Transverse colon (tissue), 4 donors: ENCODE measurements around the gene UBE2L5. TPM values are rescaled to one million over a fixed set of nuclear protein-coding genes. Genes with fewer than 3 reads are reported as not detected.

Source experiments
- DNase-seq: peaks from one replicate; pipeline ENCODE4 v3.0.0-alpha.2; 2019
- H3K27ac ChIP-seq, 4 donors: fragments of 200-600 bp; sonication (generic); 2 replicates each; pipeline ENCODE4 v1.5.1; 2016 to 2018; ENCODE audit warnings: inconsistent platforms in 4 of 4
- H3K27me3 ChIP-seq: fragments of 200-600 bp; sonication (generic); 2 replicates; pipeline ENCODE4 v1.5.1; 2017; ENCODE audit warnings: inconsistent platforms
- H3K36me3 ChIP-seq, 4 donors: fragments of 200-600 bp; sonication (generic); 2 replicates each; pipeline ENCODE4 v1.5.1; 2017 to 2019; ENCODE audit warnings: inconsistent platforms in 4 of 4
- H3K4me1 ChIP-seq, 4 donors: fragments of 200-600 bp; sonication (generic); 2 replicates each; pipeline ENCODE4 v1.5.1; 2017 to 2020; ENCODE audit warnings: inconsistent platforms in 4 of 4
- H3K4me3 ChIP-seq, 4 donors: fragments of 200-600 bp; sonication (generic); 1 replicate in 1 of 4; 2 replicates in 3 of 4; pipeline versions ENCODE4 v1.5.1 to v1.6.1; 2017 to 2019; ENCODE audit warnings: inconsistent platforms in 4 of 4
- H3K9me3 ChIP-seq, 2 donors: fragments of 200-600 bp; sonication (generic); 2 replicates each; pipeline ENCODE4 v1.5.1; 2017 to 2019; ENCODE audit warnings: inconsistent platforms in 2 of 2
- EP300 ChIP-seq: sonication (generic); formaldehyde crosslinking; IDR thresholded peaks from one replicate; pipeline ENCODE4 v1.6.1; 2017; ENCODE audit warnings: antibody characterized with exemption, low read depth
- POLR2A ChIP-seq: fragments of 450-650 bp; IDR thresholded peaks from one replicate; pipeline ENCODE4 v1.6.1; 2016; ENCODE audit warnings: antibody characterized with exemption, mild to moderate bottlenecking, moderate library complexity
- POLR2AphosphoS5 ChIP-seq, 3 donors: sonication (generic); formaldehyde crosslinking; IDR thresholded peaks; one replicate each; pipeline ENCODE4 v1.6.1; 2016; ENCODE audit warnings: antibody characterized with exemption in 3 of 3
- WGBS, 2 donors: methylation state at CpG; one replicate each; pipeline ENCODE4 v1.1.5; 2018; ENCODE audit warnings: low coverage in 1 of 2; 5-methylcytosine and 5-hydroxymethylcytosine counted together
- in situ Hi-C, 4 donors: fragments of 200-750 bp; cut with MboI; loops; one replicate each; pipeline versions ENCODE4 v1.15.0 to v1.15.1; 2017; ENCODE audit warnings: low sequenced_read_pairs in 3 of 4, low pct_ligation_motif_present in 1 of 4, low pct_unique_long_range_greater_than_20kb in 1 of 4
- intact Hi-C: fragments of 100-400 bp; cut with DNase I; formaldehyde crosslinking; loops from one replicate; pipeline ENCODE4 v1.15.1; 2023; ENCODE audit warnings: low total_unique reads
- total RNA-seq, 4 donors: library from RNA; depleted of rRNA; stranded (reverse); fragments of >200 nt; gene quantifications; one replicate each; pipeline ENCODE4 v1.1.0, GENCODE V29; 2016
- TF ChIP-seq, protein P1 (sequence below), 5 experiments: fragments of 200-600 bp in 3 of 5; fragments of 450-650 bp in 2 of 5; sonication (generic) in 3 of 5; IDR thresholded peaks; 1 replicate in 2 of 5; 2 replicates in 3 of 5; pipeline ENCODE4 v1.5.1; 2016 to 2017; ENCODE audit warnings: antibody characterized with exemption in 5 of 5, inconsistent platforms in 3 of 5, mild to moderate bottlenecking in 2 of 5, moderate library complexity in 1 of 5

Gene UBE2L5
- total RNA-seq, 4 donors from 2014 or later: not detected

DNA sequence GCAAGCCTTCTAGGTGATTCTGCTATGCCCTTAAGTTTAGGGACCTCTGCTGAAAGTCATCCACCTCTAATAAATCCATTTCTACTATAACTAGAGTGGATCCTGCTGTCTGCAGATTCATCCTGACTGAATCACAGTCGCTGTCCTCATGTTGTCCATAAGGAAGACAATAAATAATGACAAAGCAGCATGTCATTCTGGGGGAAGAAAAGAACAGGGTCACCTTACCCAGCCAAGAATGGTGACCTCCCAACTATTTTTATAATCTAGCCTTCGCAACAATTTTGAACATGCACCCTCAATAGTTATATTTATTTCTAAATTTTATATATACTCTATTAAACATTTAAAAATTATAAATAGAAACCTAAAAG lies 45.0 kb upstream of the UBE2L5 start:
- no peak for DNase-seq
- intact Hi-C loops: no loop called here
- no peaks in the 10 kb centered on the region for H3K27me3 ChIP-seq
- 57 to 72% methylated on average over 2 of the region's 2 CpGs for WGBS, 2 donors
- no peaks in the 10 kb centered on the region for H3K9me3 ChIP-seq
- TF ChIP-seq POLR2A (no peak), POLR2AphosphoS5 (IDR thresholded peaks at IDR 0.05) (no peak), EP300 (no peak)
- TF ChIP-seq, protein P1, sequence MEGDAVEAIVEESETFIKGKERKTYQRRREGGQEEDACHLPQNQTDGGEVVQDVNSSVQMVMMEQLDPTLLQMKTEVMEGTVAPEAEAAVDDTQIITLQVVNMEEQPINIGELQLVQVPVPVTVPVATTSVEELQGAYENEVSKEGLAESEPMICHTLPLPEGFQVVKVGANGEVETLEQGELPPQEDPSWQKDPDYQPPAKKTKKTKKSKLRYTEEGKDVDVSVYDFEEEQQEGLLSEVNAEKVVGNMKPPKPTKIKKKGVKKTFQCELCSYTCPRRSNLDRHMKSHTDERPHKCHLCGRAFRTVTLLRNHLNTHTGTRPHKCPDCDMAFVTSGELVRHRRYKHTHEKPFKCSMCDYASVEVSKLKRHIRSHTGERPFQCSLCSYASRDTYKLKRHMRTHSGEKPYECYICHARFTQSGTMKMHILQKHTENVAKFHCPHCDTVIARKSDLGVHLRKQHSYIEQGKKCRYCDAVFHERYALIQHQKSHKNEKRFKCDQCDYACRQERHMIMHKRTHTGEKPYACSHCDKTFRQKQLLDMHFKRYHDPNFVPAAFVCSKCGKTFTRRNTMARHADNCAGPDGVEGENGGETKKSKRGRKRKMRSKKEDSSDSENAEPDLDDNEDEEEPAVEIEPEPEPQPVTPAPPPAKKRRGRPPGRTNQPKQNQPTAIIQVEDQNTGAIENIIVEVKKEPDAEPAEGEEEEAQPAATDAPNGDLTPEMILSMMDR (IDR thresholded peaks at IDR 0.05): no peak
- no peak overlapping the region for H3K4me3 ChIP-seq
- H3K27ac ChIP-seq: peak overlapping the region; percentile 48 to 81 (median 68)
- no peaks in the 10 kb centered on the region for H3K36me3 ChIP-seq
- peaks cover 0 to 23% (median 5%) of the 10 kb centered on the region in 4 donors for H3K4me1 ChIP-seq
- in situ Hi-C loops: no loop called here

GRCh38 chr13:30378191-30378590 lies 44.1 kb upstream of the UBE2L5 start:
- intact Hi-C loops: no loop called here
- Histone ChIP-seq H3K27me3 (no peaks in the 10 kb centered on the region), H3K27ac (no peak overlapping the region), H3K4me1 (peaks cover 0 to 15% (median 4%) of the 10 kb centered on the region in 4 donors), H3K4me3 (no peak overlapping the region), H3K36me3 (no peaks in the 10 kb centered on the region), H3K9me3 (no peaks in the 10 kb centered on the region)
- DNase-seq: no peak
- in situ Hi-C loops: no loop called here
- 100% methylated on average over 2 of the region's 2 CpGs; no CpG with 5 or more reads in 1 of the 2 donors for WGBS, 2 donors
- TF ChIP-seq POLR2A (no peak), EP300 (no peak), POLR2AphosphoS5 (IDR thresholded peaks at IDR 0.05) (no peak)
- TF ChIP-seq, protein P1 (IDR thresholded peaks at IDR 0.05): no peak

- TF ChIP-seq, protein P1 (IDR thresholded peaks at IDR 0.05): no peak
- TF ChIP-seq POLR2AphosphoS5 (IDR thresholded peaks at IDR 0.05) (no peak), POLR2A (no peak), EP300 (no peak)
- in situ Hi-C loops (no loop called here), intact Hi-C loops (no loop called here)
- WGBS, 2 donors: 94 to 100% methylated on average over 1 to 2 of the region's 2 CpGs
- H3K27me3 ChIP-seq: no peaks in the 10 kb centered on the region
- no peaks in the 10 kb centered on the region for H3K9me3 ChIP-seq
- no peaks in the 10 kb centered on the region for H3K36me3 ChIP-seq
- H3K4me3 ChIP-seq: no peak overlapping the region
- H3K4me1 ChIP-seq: peaks cover 0 to 12% (median 3%) of the 10 kb centered on the region in 4 donors
- no peak for DNase-seq
- no peak overlapping the region for H3K27ac ChIP-seq
Measured at GRCh38 chr13:30381049-30381448, 41.2 kb upstream of the UBE2L5 start.

DNA sequence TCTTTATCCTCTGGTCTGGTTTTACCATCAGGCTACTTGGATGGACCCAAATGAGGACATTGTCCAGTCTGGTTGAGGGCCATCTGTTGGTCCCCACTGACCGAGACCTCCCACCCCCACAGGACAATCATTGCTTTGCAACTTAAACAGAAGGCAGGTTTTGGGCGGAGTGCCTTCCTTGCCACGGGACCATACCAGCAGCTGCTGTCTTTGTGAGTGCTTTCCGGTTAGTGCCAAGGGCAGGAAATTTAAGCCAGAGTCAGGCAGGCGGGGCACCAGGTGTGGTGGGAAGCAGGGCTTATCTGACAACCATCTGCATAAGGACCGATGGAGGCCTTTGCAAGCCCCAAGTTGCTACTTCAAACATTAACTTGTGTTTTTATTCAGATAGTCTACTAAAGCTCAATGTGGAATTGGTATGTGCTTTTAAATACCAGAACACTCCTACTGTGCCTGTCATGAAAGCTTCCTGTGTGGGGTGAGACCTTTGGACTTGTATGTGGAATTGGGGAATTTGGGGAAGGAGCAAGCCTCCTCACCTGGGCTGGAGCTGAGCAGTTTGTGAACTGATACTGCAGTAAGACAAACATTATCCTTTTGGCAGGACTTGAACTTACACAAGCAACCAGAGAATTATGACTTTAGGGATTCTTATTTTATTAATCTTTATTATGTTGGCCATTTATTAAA lies 39.3 kb upstream of the UBE2L5 start:
- Histone ChIP-seq H3K9me3 (no peaks in the 10 kb centered on the region), H3K4me1 (peaks cover 0 to 11% (median 0%) of the 10 kb centered on the region in 4 donors), H3K27ac (peak overlapping the region in 1 of 4 donors; percentile 11), H3K27me3 (no peaks in the 10 kb centered on the region), H3K36me3 (no peaks in the 10 kb centered on the region), H3K4me3 (no peak overlapping the region)
- TF ChIP-seq POLR2AphosphoS5 (IDR thresholded peaks at IDR 0.05): no peak
- WGBS, 2 donors: 37% methylated on average over 6 of the region's 6 CpGs; no CpG with 5 or more reads in 1 of the 2 donors
- DNase-seq: peak; percentile 25
- in situ Hi-C loops: no loop called here
- intact Hi-C loops: loop anchor here (2.0 kb wide), 1 partner anchor 20 kb away; no protein-coding TSS in a partner anchor
